CD4-positive, alpha-beta T cell (primary cell): ENCODE data around the gene ANKRD6. TPM values are rescaled to one million over a fixed set of nuclear protein-coding genes. Genes with fewer than 3 reads are reported as not detected.

ENCODE experiments used
- ATAC-seq: fragments of 200-7000 bp; cut with Tn5 transposase; one replicate; pipeline ENCODE4 v1.10.0; 2022; ENCODE audit warnings: mild to moderate bottlenecking; ENCODE audit not compliant: poor library complexity
- CTCF ChIA-PET: fragments of 350-600 bp; sonication (Branson Sonifier 250); formaldehyde crosslinking; loops from one replicate; lab custom pipeline; 2021; ENCODE audit warnings: antibody characterized with exemption, inconsistent platforms; lab: Charles Lee
- POLR2A ChIA-PET: fragments of 350-600 bp; sonication (Branson Sonifier 250); formaldehyde crosslinking; loops from one replicate; lab custom pipeline; 2021; ENCODE audit warnings: antibody characterized with exemption, inconsistent platforms; lab: Charles Lee
- DNase-seq, 14 experiments: peaks; one replicate each; pipeline ENCODE4 v3.0.0-alpha.2; 2013 to 2020; ENCODE audit warnings: mixed read lengths in 2 of 14
- H3K27ac ChIP-seq, 2 donors: one replicate each; pipeline versions ENCODE4 v1.5.1 to v1.7.0; 2013; ENCODE audit warnings: low read length in 2 of 2, low read depth in 1 of 2, mild to moderate bottlenecking in 1 of 2
- H3K27me3 ChIP-seq, 2 experiments: 1 replicate in 1 of 2; 2 replicates in 1 of 2; pipeline versions ENCODE4 v1.6.1 to v1.7.0; 2013; ENCODE audit warnings: low read length in 2 of 2, control low read depth in 1 of 2, mild to moderate bottlenecking in 1 of 2, moderate library complexity in 1 of 2; ENCODE audit not compliant: insufficient read depth in 2 of 2, control insufficient read depth in 1 of 2
- H3K36me3 ChIP-seq: one replicate; pipeline ENCODE4 v1.6.1; 2013; ENCODE audit warnings: low read length, control low read depth; ENCODE audit not compliant: insufficient read depth
- H3K4me1 ChIP-seq: one replicate; pipeline ENCODE4 v1.6.1; 2013; ENCODE audit warnings: low read length, control low read depth; ENCODE audit not compliant: insufficient read depth
- H3K4me3 ChIP-seq: one replicate; pipeline ENCODE4 v1.5.1; 2013; ENCODE audit warnings: mild to moderate bottlenecking, low read length, moderate library complexity
- H3K9me3 ChIP-seq, 2 experiments: 1 replicate in 1 of 2; 2 replicates in 1 of 2; pipeline versions ENCODE4 v1.6.1 to v1.7.0; 2013; ENCODE audit warnings: low read length in 2 of 2, mild to moderate bottlenecking in 2 of 2, control low read depth in 1 of 2, moderate library complexity in 1 of 2; ENCODE audit not compliant: control insufficient read depth in 1 of 2, insufficient read depth in 1 of 2
- H3K27ac Mint-ChIP-seq: one replicate; pipeline ENCODE4 v1.8.0; 2020; ENCODE audit warnings: mixed read lengths
- H3K27me3 Mint-ChIP-seq: one replicate; pipeline ENCODE4 v1.8.0; 2021; ENCODE audit warnings: mixed read lengths
- H3K36me3 Mint-ChIP-seq: one replicate; pipeline ENCODE4 v1.8.0; 2021; ENCODE audit warnings: low read depth, mixed read lengths
- H3K4me1 Mint-ChIP-seq: one replicate; pipeline ENCODE4 v1.8.0; 2021; ENCODE audit warnings: low read depth, mixed read lengths
- H3K4me3 Mint-ChIP-seq: one replicate; pipeline ENCODE4 v1.8.0; 2020; ENCODE audit warnings: mild to moderate bottlenecking, mixed read lengths
- H3K9me3 Mint-ChIP-seq: one replicate; pipeline ENCODE4 v1.8.0; 2020; ENCODE audit warnings: mixed read lengths
- CTCF ChIP-seq: fragments of 200-600 bp; IDR thresholded peaks from one replicate; pipeline ENCODE4 v1.8.0; 2022; ENCODE audit warnings: antibody characterized with exemption, mild to moderate bottlenecking
- intact Hi-C, 2 experiments: fragments of 100-400 bp; cut with DNase I in 1 of 2; cut with micrococcal nuclease in 1 of 2; formaldehyde crosslinking; loops; one replicate each; pipeline versions ENCODE4 v1.15.1 to v1.9.0; 2023 to 2025; cut with DNase I, micrococcal nuclease
- total RNA-seq, 174 experiments: library from RNA in 2 of 174; stranded (reverse) in 2 of 174; gene quantifications; one replicate each; pipeline ENCODE4 v1.2.3 and lab custom pipeline; 2021 to 2026

ANKRD6 gene
- total RNA-seq, 2 experiments from 2014 or later, result 3.8 to 4.8 TPM

DNA sequence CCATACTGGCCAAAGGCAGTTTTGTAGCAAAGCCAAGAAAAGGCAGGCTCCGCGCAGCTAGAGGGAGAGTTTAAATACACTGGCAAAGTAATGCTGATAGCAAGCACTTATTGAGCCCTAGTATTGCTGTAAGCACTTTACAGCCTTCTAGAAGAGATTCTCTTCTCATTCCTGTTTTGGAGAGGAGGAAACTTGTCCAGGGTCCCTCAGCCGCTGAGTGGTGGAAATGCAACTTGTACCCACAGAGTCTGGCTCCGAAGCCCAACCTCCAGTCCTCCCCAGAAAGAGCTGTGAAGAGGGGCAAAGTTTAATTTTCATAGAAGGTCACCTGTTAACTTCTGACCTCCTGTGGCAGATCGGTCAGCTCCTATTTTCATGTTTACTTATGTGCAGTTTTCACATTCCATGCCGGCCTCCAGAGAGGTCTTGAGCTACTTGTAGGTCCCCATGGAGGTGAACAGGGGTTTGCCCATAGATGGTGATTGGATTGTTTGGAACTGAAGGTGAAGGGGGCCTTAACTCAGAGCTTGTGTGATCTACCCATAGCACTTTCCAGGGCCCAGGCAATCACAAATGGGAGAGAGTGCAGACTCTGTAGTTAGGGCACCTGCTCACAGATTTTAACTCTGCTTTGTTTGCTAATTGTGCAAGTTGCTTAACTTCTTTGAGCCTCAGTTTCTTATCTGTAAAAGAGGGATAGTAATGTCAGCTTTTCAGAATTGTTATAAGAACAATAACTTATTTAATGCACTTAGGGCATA lies 134.9 kb downstream of the ANKRD6 start:
- ATAC-seq (no peak), DNase-seq (no peak)
- ChIA-PET POLR2A (no interaction called here), CTCF (no interaction called here)
- no peak for TF ChIP-seq CTCF
- H3K36me3 Mint-ChIP-seq, result no peaks in the 10 kb centered on the region
- no peaks in the 10 kb centered on the region for H3K36me3 ChIP-seq
- H3K9me3 ChIP-seq, result no peaks in the 10 kb centered on the region
- no peaks in the 10 kb centered on the region for H3K4me1 Mint-ChIP-seq
- intact Hi-C loops, result no loop called here
- H3K27me3 ChIP-seq, result no peaks in the 10 kb centered on the region
- H3K27ac ChIP-seq, result no peak overlapping the region
- H3K27me3 Mint-ChIP-seq, result no peaks in the 10 kb centered on the region
- no peak overlapping the region for H3K27ac Mint-ChIP-seq
- no peak overlapping the region for H3K4me3 ChIP-seq
- no peaks in the 10 kb centered on the region for H3K9me3 Mint-ChIP-seq
- no peak overlapping the region for H3K4me3 Mint-ChIP-seq
- no peaks in the 10 kb centered on the region for H3K4me1 ChIP-seq

DNA sequence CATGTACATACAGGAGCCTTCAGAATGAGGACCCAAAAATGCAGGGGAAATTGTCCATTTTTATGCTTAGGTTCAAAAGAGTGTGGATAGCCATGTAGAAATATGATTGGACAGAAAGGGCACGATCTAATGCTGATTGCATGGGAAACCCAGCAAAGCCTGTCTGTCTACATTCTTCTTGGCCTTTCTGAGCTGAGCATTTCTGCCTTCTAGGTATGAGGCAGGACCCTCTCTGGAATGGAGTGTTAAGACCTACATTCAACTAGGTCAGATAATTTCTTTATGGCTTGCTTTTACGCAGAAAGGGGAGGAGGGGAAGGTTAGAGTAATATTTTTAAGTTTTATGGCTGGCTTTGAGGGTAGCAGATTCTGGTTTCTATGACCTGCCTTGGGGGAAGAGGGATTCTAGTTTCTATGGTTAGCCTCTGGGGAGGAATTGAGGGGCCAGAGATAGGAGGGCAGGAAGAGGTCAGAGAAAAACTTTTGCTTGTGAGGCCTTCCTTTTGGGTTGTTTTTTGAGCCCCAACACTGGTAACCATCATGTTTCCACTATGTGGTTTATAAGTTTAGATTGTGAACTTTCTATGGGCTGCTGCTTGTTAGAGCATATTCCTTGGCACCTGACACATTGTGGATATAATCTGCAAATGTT lies 142.1 kb downstream of the ANKRD6 start:
- ChIA-PET POLR2A (no interaction called here), CTCF (no interaction called here)
- H3K36me3 ChIP-seq, result no peaks in the 10 kb centered on the region
- no peaks in the 10 kb centered on the region for H3K4me1 Mint-ChIP-seq
- H3K27ac ChIP-seq, result no peak overlapping the region
- no peaks in the 10 kb centered on the region for H3K36me3 Mint-ChIP-seq
- H3K4me3 Mint-ChIP-seq, result no peak overlapping the region
- DNase-seq, result no peak
- H3K27ac Mint-ChIP-seq, result no peak overlapping the region
- H3K27me3 ChIP-seq, result no peaks in the 10 kb centered on the region
- H3K27me3 Mint-ChIP-seq, result no peaks in the 10 kb centered on the region
- intact Hi-C loops, result no loop called here
- H3K4me3 ChIP-seq, result no peak overlapping the region
- ATAC-seq, result no peak
- no peaks in the 10 kb centered on the region for H3K4me1 ChIP-seq
- no peak for TF ChIP-seq CTCF
- no peaks in the 10 kb centered on the region for H3K9me3 Mint-ChIP-seq
- no peaks in the 10 kb centered on the region for H3K9me3 ChIP-seq

DNA sequence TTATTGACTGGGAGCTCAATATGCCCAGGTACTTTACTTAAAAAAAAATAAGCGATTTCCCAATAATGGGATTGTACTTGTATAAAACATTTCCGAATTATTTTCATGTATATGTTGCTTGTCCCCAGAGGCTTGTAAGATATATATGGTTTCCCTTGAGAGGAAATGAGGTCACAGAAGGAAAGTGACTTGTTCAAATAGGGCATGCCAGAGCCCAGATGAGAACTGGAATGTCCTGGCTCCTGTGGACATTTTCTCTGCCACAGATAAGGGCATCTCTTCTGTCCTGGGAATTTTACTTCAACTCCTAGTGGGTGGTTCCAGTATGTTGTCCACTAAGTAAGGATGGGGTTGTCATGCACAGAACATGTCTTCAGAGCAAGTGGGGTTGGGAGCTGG lies 142.6 kb downstream of the ANKRD6 start:
- DNase-seq, result no peak
- H3K27ac ChIP-seq, result no peak overlapping the region
- no peaks in the 10 kb centered on the region for H3K9me3 ChIP-seq
- ChIA-PET POLR2A (no interaction called here), CTCF (no interaction called here)
- H3K4me1 Mint-ChIP-seq, result no peaks in the 10 kb centered on the region
- no peak overlapping the region for H3K27ac Mint-ChIP-seq
- ATAC-seq, result no peak
- H3K27me3 ChIP-seq, result no peaks in the 10 kb centered on the region
- TF ChIP-seq CTCF, result no peak
- H3K27me3 Mint-ChIP-seq, result no peaks in the 10 kb centered on the region
- no peak overlapping the region for H3K4me3 Mint-ChIP-seq
- H3K36me3 ChIP-seq, result no peaks in the 10 kb centered on the region
- H3K4me3 ChIP-seq, result no peak overlapping the region
- H3K4me1 ChIP-seq, result no peaks in the 10 kb centered on the region
- H3K36me3 Mint-ChIP-seq, result no peaks in the 10 kb centered on the region
- H3K9me3 Mint-ChIP-seq, result no peaks in the 10 kb centered on the region
- intact Hi-C loops, result no loop called here
